Stomach (tissue), 9 donors: ENCODE measurements around the gene RFTN1. TPM values are rescaled to one million over a fixed set of nuclear protein-coding genes. Genes with fewer than 3 reads are reported as not detected.

ENCODE experiments used
- DNase-seq, 2 donors: peaks; one replicate each; pipeline versions ENCODE4 v3.0.0 to v3.0.0-alpha.2; 2013 to 2019
- H3K27ac ChIP-seq, 5 donors: fragments of 200-600 bp in 4 of 5; sonication (generic) in 4 of 5; one replicate each; pipeline ENCODE4 v1.5.1; 2013 to 2019; ENCODE audit warnings: mild to moderate bottlenecking in 1 of 5, moderate library complexity in 1 of 5
- H3K27me3 ChIP-seq, 3 donors: fragments of 200-600 bp; sonication (generic); one replicate each; pipeline ENCODE4 v1.5.1; 2017 to 2019; ENCODE audit warnings: mixed run types in 1 of 3
- H3K36me3 ChIP-seq, 4 donors: fragments of 200-600 bp; sonication (generic); 1 replicate in 3 of 4; 2 replicates in 1 of 4; pipeline ENCODE4 v1.5.1; 2016 to 2019
- H3K4me1 ChIP-seq, 4 donors: fragments of 200-600 bp; sonication (generic); one replicate each; pipeline ENCODE4 v1.5.1; 2016 to 2019
- H3K4me3 ChIP-seq, 4 donors: fragments of 200-600 bp; sonication (generic) in 3 of 4; one replicate each; pipeline ENCODE4 v1.5.1; 2016 to 2019; ENCODE audit warnings: mild to moderate bottlenecking in 1 of 4
- H3K9me3 ChIP-seq, 4 donors: fragments of 200-600 bp; sonication (generic); one replicate each; pipeline ENCODE4 v1.5.1; 2016 to 2019
- EP300 ChIP-seq: sonication (generic); formaldehyde crosslinking; IDR thresholded peaks from one replicate; pipeline ENCODE4 v1.6.1; 2017; ENCODE audit warnings: antibody characterized with exemption
- POLR2A ChIP-seq, 4 donors: fragments of 450-650 bp; IDR thresholded peaks; one replicate each; pipeline ENCODE4 v1.6.1; 2016; ENCODE audit warnings: antibody characterized with exemption in 4 of 4, control low read depth in 2 of 4, mild to moderate bottlenecking in 1 of 4, moderate library complexity in 1 of 4
- POLR2AphosphoS5 ChIP-seq, 3 donors: sonication (generic); formaldehyde crosslinking; IDR thresholded peaks; one replicate each; pipeline ENCODE4 v1.6.1; 2016; ENCODE audit warnings: antibody characterized with exemption in 3 of 3
- WGBS, 5 donors: extraction: QIAGEN DNeasy Blood & Tissue Kit in 3 of 5; methylation state at CpG; one replicate each; pipeline versions ENCODE4 v1.1.5 to v1.1.7; 2013 to 2018; 5-methylcytosine and 5-hydroxymethylcytosine counted together
- intact Hi-C: fragments of 100-400 bp; cut with DNase I; formaldehyde crosslinking; loops from one replicate; pipeline ENCODE4 v1.15.1; 2023; ENCODE audit warnings: low total_unique reads
- polyA plus RNA-seq, 3 donors: library from polyadenylated mRNA; stranded (reverse); fragments of 200-250 nt; gene quantifications; one replicate each; pipeline ENCODE4 v1.2.3, GENCODE V29; 2013
- total RNA-seq, 5 donors: library from RNA; depleted of rRNA; stranded (reverse); fragments of >200 nt; gene quantifications; one replicate each; pipeline versions ENCODE4 v1.1.0 to v1.2.3, GENCODE V29; 2014 to 2016
- TF ChIP-seq, protein P1 (sequence below), 7 experiments: fragments of 450-650 bp in 4 of 7; fragments of 200-600 bp in 3 of 7; sonication (generic) in 3 of 7; IDR thresholded peaks; one replicate each; pipeline ENCODE4 v1.5.1; 2016 to 2019; ENCODE audit warnings: antibody characterized with exemption in 7 of 7, control low read depth in 2 of 7, mild to moderate bottlenecking in 1 of 7
- donor health status: healthy with polysubstance abuse.
- donor health status: Bipolar disorder and iron deficiency.
- donor health status: healthy.

RFTN1 gene
- total and polyA plus RNA-seq, 8 donors = 4.6 to 103 (median 18.9) TPM

DNA sequence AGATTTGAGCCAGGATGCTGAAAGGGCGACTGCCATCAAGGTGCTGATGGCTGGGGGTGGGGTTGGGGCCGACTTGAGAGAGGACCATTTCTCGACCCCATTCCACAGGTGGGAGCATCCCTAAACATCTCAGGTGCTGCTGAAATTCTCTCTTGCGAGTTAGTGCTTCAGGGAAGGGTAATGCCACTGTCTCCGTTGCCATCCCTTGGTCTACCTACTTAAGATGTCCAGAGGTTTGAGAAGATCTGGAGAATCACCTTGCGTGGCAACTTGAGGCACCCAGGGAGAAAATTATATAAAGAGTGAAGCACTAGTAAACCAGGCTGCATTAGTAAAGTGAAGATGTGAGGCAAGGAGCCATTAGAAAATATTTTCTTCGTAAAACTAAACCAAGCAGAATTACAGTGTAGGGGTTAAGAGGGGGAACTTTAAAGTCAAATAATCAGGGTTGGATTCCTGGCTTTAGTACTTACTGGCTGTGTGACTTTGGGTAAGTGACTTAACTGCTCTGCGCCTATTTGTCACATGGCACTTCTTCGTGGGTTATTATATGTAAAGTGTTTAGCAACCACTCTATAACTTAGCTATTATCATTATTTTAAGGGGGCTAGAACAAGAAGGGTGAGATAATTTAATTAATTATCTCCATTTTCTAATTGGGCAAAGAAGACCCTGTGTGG, 662 bp upstream of the RFTN1 start:
- Histone ChIP-seq H3K4me1 (peaks cover 4 to 58% (median 25%) of the 10 kb centered on the region in 4 donors), H3K4me3 (peak overlapping the region; percentile 58 to 72 (median 62)), H3K36me3 (no peaks in the 10 kb centered on the region), H3K9me3 (no peaks in the 10 kb centered on the region), H3K27me3 (peaks cover 0 to 34% (median 10%) of the 10 kb centered on the region in 3 donors), H3K27ac (peak overlapping the region; percentile 47 to 86 (median 84))
- DNase-seq = no peak
- intact Hi-C loops = no loop called here
- 43 to 57% (median 54%) methylated on average over 9 of the region's 9 CpGs for WGBS, 5 donors
- TF ChIP-seq POLR2A (IDR thresholded peaks at IDR 0.05) = no peak
- TF ChIP-seq, protein P1, sequence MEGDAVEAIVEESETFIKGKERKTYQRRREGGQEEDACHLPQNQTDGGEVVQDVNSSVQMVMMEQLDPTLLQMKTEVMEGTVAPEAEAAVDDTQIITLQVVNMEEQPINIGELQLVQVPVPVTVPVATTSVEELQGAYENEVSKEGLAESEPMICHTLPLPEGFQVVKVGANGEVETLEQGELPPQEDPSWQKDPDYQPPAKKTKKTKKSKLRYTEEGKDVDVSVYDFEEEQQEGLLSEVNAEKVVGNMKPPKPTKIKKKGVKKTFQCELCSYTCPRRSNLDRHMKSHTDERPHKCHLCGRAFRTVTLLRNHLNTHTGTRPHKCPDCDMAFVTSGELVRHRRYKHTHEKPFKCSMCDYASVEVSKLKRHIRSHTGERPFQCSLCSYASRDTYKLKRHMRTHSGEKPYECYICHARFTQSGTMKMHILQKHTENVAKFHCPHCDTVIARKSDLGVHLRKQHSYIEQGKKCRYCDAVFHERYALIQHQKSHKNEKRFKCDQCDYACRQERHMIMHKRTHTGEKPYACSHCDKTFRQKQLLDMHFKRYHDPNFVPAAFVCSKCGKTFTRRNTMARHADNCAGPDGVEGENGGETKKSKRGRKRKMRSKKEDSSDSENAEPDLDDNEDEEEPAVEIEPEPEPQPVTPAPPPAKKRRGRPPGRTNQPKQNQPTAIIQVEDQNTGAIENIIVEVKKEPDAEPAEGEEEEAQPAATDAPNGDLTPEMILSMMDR (IDR thresholded peaks at IDR 0.05) = no peak
- no peak for TF ChIP-seq EP300
- TF ChIP-seq POLR2AphosphoS5 (IDR thresholded peaks at IDR 0.05) = no peak

DNA sequence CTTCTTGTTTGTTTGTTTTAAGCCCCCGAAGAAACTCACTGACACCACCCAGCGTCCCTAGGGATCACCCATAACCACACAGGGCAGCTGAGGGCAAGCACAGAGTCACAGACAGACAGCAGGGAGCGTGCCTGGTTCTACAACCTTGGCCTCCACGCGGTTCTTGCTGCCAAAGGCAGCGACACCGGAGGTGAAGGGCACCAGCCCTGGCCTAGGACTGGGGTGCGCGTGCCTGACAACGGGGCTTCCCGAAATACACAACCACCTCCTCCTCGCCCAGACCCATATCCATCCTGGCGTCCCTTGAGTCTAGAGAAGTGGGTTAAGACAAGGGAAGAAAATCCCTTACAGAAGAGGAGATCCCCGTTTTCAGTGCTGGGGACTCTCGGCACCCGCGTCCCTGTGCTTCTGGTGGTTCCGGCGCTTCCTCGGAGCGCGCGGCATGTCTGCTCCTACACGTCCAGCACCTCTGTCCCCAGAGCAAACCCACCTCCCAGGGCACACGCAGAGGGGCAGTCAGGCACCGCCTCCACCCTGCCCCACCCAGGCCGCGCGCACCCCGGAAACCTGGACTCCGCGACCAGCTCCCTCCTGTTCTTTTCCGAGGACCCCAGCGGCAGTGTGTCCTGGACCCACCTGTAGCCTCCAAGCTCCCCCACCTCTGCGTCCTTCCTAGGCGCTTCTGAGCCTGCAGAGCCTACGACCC, 911 bp downstream of the RFTN1 start:
- H3K4me1 ChIP-seq = peaks cover 4 to 72% (median 35%) of the 10 kb centered on the region in 4 donors
- peak in 1 of 3 donors; percentile 3 for TF ChIP-seq POLR2AphosphoS5 (IDR thresholded peaks at IDR 0.05)
- no peak for TF ChIP-seq POLR2A (IDR thresholded peaks at IDR 0.05)
- H3K9me3 ChIP-seq = no peaks in the 10 kb centered on the region
- H3K4me3 ChIP-seq = peak overlapping the region; percentile 58 to 72 (median 62)
- intact Hi-C loops = no loop called here
- H3K27ac ChIP-seq = peak overlapping the region; percentile 67 to 86 (median 84)
- peaks cover 0 to 34% (median 10%) of the 10 kb centered on the region in 3 donors for H3K27me3 ChIP-seq
- 2 to 6% (median 3%) methylated on average over 21 to 37 of the region's 37 CpGs for WGBS, 5 donors
- DNase-seq = peak; percentile 26 to 49
- H3K36me3 ChIP-seq = no peaks in the 10 kb centered on the region

DNA sequence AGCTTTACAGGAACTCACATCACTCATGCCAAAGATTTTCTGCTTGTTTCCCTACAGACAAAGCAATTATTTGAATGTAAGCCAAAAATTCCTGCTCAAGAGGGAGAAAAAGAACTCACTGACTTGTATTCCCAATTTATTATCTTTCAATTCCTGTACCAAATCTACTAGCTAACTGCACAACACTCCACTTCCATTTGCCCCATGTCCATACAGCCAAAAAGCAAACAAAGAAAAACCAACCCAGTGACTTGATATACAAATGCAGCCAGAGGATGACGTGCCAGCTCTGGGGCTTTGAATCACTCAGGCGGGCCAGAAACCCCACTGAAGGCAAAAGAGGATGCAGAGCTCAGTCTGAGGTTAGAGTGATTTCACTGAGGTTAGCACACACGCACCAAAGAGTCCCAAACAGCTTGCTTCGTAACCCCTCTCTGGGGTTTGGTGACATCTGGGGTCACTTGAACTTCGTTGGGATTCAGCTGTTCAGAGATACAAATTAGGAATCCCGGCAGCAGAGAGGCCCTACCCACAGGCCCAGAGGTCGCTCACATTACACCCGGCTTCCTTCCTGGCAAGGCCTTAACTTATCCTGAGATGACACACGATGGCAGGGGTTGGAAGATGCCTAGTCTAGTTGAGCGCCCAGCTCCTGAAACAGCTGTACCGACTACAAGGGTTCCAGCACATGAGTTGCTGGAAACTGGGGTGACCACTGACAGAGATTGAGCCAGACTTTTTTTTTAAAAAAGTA, 1.6 kb downstream of the RFTN1 start:
- peak overlapping the region; percentile 58 to 72 (median 62) for H3K4me3 ChIP-seq
- peaks cover 4 to 71% (median 35%) of the 10 kb centered on the region in 4 donors for H3K4me1 ChIP-seq
- 30 to 42% (median 40%) methylated on average over 11 of the region's 11 CpGs for WGBS, 5 donors
- peaks cover 0 to 34% (median 10%) of the 10 kb centered on the region in 3 donors for H3K27me3 ChIP-seq
- no peaks in the 10 kb centered on the region for H3K9me3 ChIP-seq
- TF ChIP-seq EP300 (no peak), POLR2AphosphoS5 (IDR thresholded peaks at IDR 0.05) (peak in 1 of 3 donors; percentile 56)
- H3K36me3 ChIP-seq = no peaks in the 10 kb centered on the region
- intact Hi-C loops = no loop called here
- peak; percentile 56 to 81 for DNase-seq
- H3K27ac ChIP-seq = peak overlapping the region; percentile 67 to 86 (median 84)

DNA sequence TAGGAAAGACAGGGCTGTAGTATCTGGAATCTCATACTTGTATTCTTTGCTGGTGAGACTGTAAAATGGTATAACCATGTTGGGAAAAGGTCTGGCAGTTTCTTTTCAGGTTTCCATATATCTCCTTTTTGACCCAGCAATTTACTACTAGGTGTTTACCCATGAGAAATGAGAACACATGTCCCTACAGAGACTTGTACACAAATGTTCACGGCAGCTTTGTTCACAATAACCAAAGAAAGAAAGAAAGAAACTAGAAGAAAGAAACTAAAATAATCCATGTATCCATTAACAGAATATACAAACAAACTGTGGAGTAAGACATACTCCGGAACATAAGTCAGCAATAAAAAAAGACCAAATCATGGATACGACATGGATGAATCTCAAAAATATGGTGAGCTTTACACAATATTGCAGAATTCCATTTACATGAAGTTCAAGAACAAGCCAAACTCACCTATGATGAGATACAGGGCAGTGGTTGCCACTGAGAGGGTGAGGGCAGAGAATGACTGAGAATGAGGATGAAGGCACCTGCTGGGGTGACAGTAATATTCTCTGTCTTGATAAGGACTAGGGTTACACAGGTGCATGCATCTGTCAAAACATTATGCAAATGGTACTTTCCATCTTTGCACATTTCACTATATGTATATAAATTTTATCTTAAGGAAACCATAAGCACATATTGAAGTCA, 2.7 kb downstream of the RFTN1 start:
- TF ChIP-seq EP300 = no peak
- TF ChIP-seq POLR2A (IDR thresholded peaks at IDR 0.05) = no peak
- TF ChIP-seq, protein P1 (IDR thresholded peaks at IDR 0.05) = no peak
- no peak for TF ChIP-seq POLR2AphosphoS5 (IDR thresholded peaks at IDR 0.05)
- intact Hi-C loops = no loop called here
- peak overlapping the region in 4 of 5 donors; percentile 81 to 86 (median 84) for H3K27ac ChIP-seq

More for the DNA sequence above, 2.7 kb downstream of the RFTN1 start:
- H3K9me3 ChIP-seq = no peaks in the 10 kb centered on the region
- H3K27me3 ChIP-seq = peaks cover 0 to 34% (median 10%) of the 10 kb centered on the region in 3 donors
- DNase-seq = no peak
- no peak overlapping the region for H3K4me3 ChIP-seq
- peaks cover 4 to 65% (median 35%) of the 10 kb centered on the region in 4 donors for H3K4me1 ChIP-seq
- no peaks in the 10 kb centered on the region for H3K36me3 ChIP-seq
- WGBS, 5 donors = 76 to 91% (median 81%) methylated on average over 3 of the region's 3 CpGs
